ENCODE results near the gene CAMK2D.

- TF ChIP-seq EZH2 (IDR thresholded peaks at IDR 0.05) (no peak), POLR2AphosphoS5 (IDR thresholded peaks at IDR 0.05; ENCODE audit: borderline replicate concordance, low read depth, low read length) (no peak)
Observed at GRCh38 chr4:113764720-113765264, 3.3 kb upstream of the CAMK2D start.
